ENCODE data around the gene CIRBP.
"Not testable (repeated sequence)": the region's sequence is repeated elsewhere in the genome, so short reads cannot be mapped to it uniquely, and the experiment has no call there.

Gene CIRBP

DNA sequence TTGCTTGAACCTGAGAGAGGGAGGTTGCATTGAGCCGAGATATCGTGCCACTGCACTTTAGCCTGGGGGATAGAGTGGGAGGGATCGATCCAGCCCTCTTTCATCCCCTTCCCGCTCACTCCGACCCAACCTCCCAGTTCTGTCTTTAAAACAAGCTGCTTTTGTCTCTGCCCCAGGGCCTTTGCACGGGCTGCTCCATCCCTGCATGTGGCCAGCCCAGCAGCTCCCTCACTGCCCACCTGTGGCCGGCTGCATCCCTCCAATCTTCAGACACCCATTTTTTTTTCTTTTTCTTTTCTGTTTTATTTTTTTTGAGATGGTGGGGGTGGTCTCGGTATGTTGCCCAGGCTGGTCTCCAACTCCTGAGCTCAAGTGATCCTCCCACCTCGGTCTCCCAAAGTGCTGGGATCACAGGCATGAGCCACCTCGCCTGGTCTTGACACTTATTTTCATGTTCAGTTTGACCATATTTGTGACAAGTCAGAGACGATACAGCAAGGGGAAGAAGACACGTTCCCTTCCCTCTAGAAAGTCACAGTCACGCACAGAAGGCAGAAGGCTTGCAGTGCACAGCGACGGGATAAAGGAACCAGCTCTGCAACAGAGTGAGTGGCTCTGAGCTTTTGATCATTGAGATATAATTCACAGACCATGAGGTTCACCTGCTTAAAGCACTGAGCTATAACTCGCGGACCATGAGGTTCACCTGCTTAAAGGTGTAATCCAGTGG is 48.3 kb downstream of the CIRBP start:
- Histone ChIP-seq H3K79me2 (ENCODE audit: low read length) (no peaks in the 10 kb centered on the region), H3K4me1 (ENCODE audit: low read length) (peaks cover 1% of the 10 kb centered on the region; the same call in 1 of the 2 replicates), H3K4me3 (ENCODE audit: low read length) (no peak overlapping the region), H3K27ac (ENCODE audit: low read length) (no peak overlapping the region), H4K20me1 (ENCODE audit: insufficient read depth, low read length) (no peaks in the 10 kb centered on the region), H3K4me2 (ENCODE audit: low read length) (no peak overlapping the region), H3K27me3 (ENCODE audit: low read depth, low read length) (peaks cover 20% of the 10 kb centered on the region), H3K9me3 (ENCODE audit: insufficient read depth, low read length) (no peaks in the 10 kb centered on the region), H3K36me3 (replicated peaks; ENCODE audit: low read depth, low read length) (no peaks in the 10 kb centered on the region), H2AFZ (ENCODE audit: low read depth, low read length) (no peak overlapping the region), H3K9ac (ENCODE audit: low read length) (no peak overlapping the region)
- TF ChIP-seq EZH2phosphoT487 (IDR thresholded peaks at IDR 0.05; ENCODE audit: low read depth) = no peak
- TF ChIP-seq CTCF (IDR thresholded peaks at IDR 0.05; ENCODE audit: low read depth, low read length) = no peak

- Histone ChIP-seq H4K20me1 (ENCODE audit: insufficient read depth, low read length) (no peaks in the 10 kb centered on the region), H3K4me3 (ENCODE audit: low read length) (no peak overlapping the region), H3K9me3 (ENCODE audit: insufficient read depth, low read length) (no peaks in the 10 kb centered on the region), H3K36me3 (replicated peaks; ENCODE audit: low read depth, low read length) (no peaks in the 10 kb centered on the region), H3K27ac (ENCODE audit: low read length) (no peak overlapping the region), H3K79me2 (ENCODE audit: low read length) (no peaks in the 10 kb centered on the region), H3K4me2 (ENCODE audit: low read length) (peak overlapping the region; percentile 9; the same call in 1 of the 2 replicates), H2AFZ (ENCODE audit: low read depth, low read length) (no peak overlapping the region), H3K9ac (ENCODE audit: low read length) (no peak overlapping the region), H3K4me1 (ENCODE audit: low read length) (no peaks in the 10 kb centered on the region), H3K27me3 (ENCODE audit: low read depth, low read length) (peaks cover 20% of the 10 kb centered on the region)
- no peak for TF ChIP-seq EZH2phosphoT487 (IDR thresholded peaks at IDR 0.05; ENCODE audit: low read depth)
- no peak for TF ChIP-seq CTCF (IDR thresholded peaks at IDR 0.05; ENCODE audit: low read depth, low read length)
These were observed 49.7 kb downstream of the CIRBP start for GRCh38 chr19:1318678-1319471.

- H4K20me1 ChIP-seq (ENCODE audit: insufficient read depth, low read length); H3K27ac ChIP-seq (ENCODE audit: low read length); H3K4me2 ChIP-seq (ENCODE audit: low read length); H3K4me3 ChIP-seq (ENCODE audit: low read length); H2AFZ ChIP-seq (ENCODE audit: low read depth, low read length); H3K4me1 ChIP-seq (ENCODE audit: low read length); H3K79me2 ChIP-seq (ENCODE audit: low read length); H3K9me3 ChIP-seq (ENCODE audit: insufficient read depth, low read length); H3K36me3 ChIP-seq (replicated peaks; ENCODE audit: low read depth, low read length); H3K9ac ChIP-seq (ENCODE audit: low read length): not testable (repeated sequence)
- H3K27me3 ChIP-seq (ENCODE audit: low read depth, low read length) = peaks cover 20% of the 10 kb centered on the region
These were observed 51.1 kb downstream of the CIRBP start for GRCh38 chr19:1320282-1320650.

DNA sequence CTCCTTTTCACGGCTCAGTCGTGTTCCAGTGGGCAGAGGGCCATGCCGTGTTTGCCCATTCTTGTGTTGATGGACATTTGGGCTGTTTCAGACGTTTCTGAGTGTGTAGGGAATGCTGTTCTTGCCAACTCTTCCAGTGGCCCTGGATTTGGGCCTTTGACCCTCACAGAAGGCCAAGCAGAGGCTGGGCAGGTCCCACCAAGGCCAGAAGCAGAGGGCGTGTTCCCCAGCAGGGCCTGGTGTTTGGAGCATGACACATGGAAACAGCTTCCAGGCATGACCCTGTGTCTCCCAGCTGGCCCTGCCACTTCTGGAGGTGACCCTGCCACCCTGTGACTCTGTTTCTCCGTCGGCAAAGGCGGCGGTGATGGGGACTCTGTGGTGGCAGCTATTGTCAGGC is 52.4 kb downstream of the CIRBP start:
- Histone ChIP-seq H3K4me2 (ENCODE audit: low read length) (no peak overlapping the region), H3K9ac (ENCODE audit: low read length) (no peak overlapping the region), H3K4me1 (ENCODE audit: low read length) (no peaks in the 10 kb centered on the region), H4K20me1 (ENCODE audit: insufficient read depth, low read length) (no peaks in the 10 kb centered on the region), H3K79me2 (ENCODE audit: low read length) (no peaks in the 10 kb centered on the region), H3K27ac (ENCODE audit: low read length) (no peak overlapping the region), H2AFZ (ENCODE audit: low read depth, low read length) (no peak overlapping the region), H3K36me3 (replicated peaks; ENCODE audit: low read depth, low read length) (no peaks in the 10 kb centered on the region), H3K27me3 (ENCODE audit: low read depth, low read length) (peaks cover 20% of the 10 kb centered on the region), H3K4me3 (ENCODE audit: low read length) (no peak overlapping the region), H3K9me3 (ENCODE audit: insufficient read depth, low read length) (no peaks in the 10 kb centered on the region)
- no peak for TF ChIP-seq EZH2phosphoT487 (IDR thresholded peaks at IDR 0.05; ENCODE audit: low read depth)
